Uterus (tissue), 4 donors: ENCODE results near the gene ASB3. TPM values are rescaled to one million over a fixed set of nuclear protein-coding genes. Genes with fewer than 3 reads are reported as not detected.

Experiments used
- DNase-seq, 2 donors: peaks; one replicate each; pipeline ENCODE4 v3.0.0-alpha.2; 2019 to 2020
- H3K27ac ChIP-seq, 2 donors: fragments of 200-600 bp; sonication (generic); 1 replicate in 1 of 2; 2 replicates in 1 of 2; pipeline ENCODE4 v1.5.1; 2016 to 2018
- H3K27me3 ChIP-seq, 2 donors: fragments of 200-600 bp; sonication (generic); one replicate each; pipeline ENCODE4 v1.5.1; 2018 to 2019; ENCODE audit warnings: control low read depth in 1 of 2
- H3K36me3 ChIP-seq, 2 donors: fragments of 200-600 bp; sonication (generic); one replicate each; pipeline ENCODE4 v1.5.1; 2019; ENCODE audit warnings: control low read depth in 1 of 2
- H3K4me1 ChIP-seq, 2 donors: fragments of 200-600 bp; sonication (generic); one replicate each; pipeline ENCODE4 v1.5.1; 2018 to 2019; ENCODE audit warnings: control low read depth in 1 of 2
- H3K4me3 ChIP-seq, 2 donors: fragments of 200-600 bp; sonication (generic); 1 replicate in 1 of 2; 2 replicates in 1 of 2; pipeline ENCODE4 v1.5.1; 2018 to 2019; ENCODE audit warnings: mild to moderate bottlenecking in 1 of 2
- H3K9me3 ChIP-seq, 2 donors: fragments of 200-600 bp; sonication (generic); one replicate each; pipeline ENCODE4 v1.5.1; 2019; ENCODE audit warnings: control low read depth in 1 of 2
- POLR2A ChIP-seq, 2 donors: fragments of 450-650 bp; IDR thresholded peaks; one replicate each; pipeline ENCODE4 v1.6.1; 2016; ENCODE audit warnings: antibody characterized with exemption in 2 of 2, mild to moderate bottlenecking in 1 of 2, moderate library complexity in 1 of 2
- intact Hi-C: fragments of 100-400 bp; cut with DNase I; formaldehyde crosslinking; loops from one replicate; pipeline ENCODE4 v1.15.1; 2023; ENCODE audit warnings: low total_unique reads
- total RNA-seq, 4 donors: library from RNA; depleted of rRNA in 3 of 4; stranded (reverse); fragments of >200 nt in 3 of 4; gene quantifications; one replicate each; pipeline versions ENCODE4 v1.1.0 to v1.2.4, GENCODE V29; 2014 to 2023
- TF ChIP-seq, protein P1 (sequence below), 4 experiments: fragments of 200-600 bp in 2 of 4; fragments of 450-650 bp in 2 of 4; sonication (generic) in 2 of 4; IDR thresholded peaks; one replicate each; pipeline ENCODE4 v1.5.1; 2016 to 2019; ENCODE audit warnings: antibody characterized with exemption in 4 of 4, mild to moderate bottlenecking in 2 of 4, moderate library complexity in 1 of 4
- donor health status: DM: yes; HTN: yes; CAD: no.

ASB3 gene
- total RNA-seq, 4 donors from 2014 or later: 5.4 to 68.8 (median 16.8) TPM

- Histone ChIP-seq H3K27ac (no peak overlapping the region), H3K4me3 (no peak overlapping the region), H3K36me3 (no peaks in the 10 kb centered on the region), H3K27me3 (no peaks in the 10 kb centered on the region), H3K9me3 (no peaks in the 10 kb centered on the region), H3K4me1 (no peaks in the 10 kb centered on the region)
- intact Hi-C loops: no loop called here
- DNase-seq: no peak
- no peak for TF ChIP-seq POLR2A (IDR thresholded peaks at IDR 0.05)
- TF ChIP-seq, protein P1, sequence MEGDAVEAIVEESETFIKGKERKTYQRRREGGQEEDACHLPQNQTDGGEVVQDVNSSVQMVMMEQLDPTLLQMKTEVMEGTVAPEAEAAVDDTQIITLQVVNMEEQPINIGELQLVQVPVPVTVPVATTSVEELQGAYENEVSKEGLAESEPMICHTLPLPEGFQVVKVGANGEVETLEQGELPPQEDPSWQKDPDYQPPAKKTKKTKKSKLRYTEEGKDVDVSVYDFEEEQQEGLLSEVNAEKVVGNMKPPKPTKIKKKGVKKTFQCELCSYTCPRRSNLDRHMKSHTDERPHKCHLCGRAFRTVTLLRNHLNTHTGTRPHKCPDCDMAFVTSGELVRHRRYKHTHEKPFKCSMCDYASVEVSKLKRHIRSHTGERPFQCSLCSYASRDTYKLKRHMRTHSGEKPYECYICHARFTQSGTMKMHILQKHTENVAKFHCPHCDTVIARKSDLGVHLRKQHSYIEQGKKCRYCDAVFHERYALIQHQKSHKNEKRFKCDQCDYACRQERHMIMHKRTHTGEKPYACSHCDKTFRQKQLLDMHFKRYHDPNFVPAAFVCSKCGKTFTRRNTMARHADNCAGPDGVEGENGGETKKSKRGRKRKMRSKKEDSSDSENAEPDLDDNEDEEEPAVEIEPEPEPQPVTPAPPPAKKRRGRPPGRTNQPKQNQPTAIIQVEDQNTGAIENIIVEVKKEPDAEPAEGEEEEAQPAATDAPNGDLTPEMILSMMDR (IDR thresholded peaks at IDR 0.05): no peak
Observed at GRCh38 chr2:53629001-53629400, 157.8 kb downstream of the ASB3 start.

DNA sequence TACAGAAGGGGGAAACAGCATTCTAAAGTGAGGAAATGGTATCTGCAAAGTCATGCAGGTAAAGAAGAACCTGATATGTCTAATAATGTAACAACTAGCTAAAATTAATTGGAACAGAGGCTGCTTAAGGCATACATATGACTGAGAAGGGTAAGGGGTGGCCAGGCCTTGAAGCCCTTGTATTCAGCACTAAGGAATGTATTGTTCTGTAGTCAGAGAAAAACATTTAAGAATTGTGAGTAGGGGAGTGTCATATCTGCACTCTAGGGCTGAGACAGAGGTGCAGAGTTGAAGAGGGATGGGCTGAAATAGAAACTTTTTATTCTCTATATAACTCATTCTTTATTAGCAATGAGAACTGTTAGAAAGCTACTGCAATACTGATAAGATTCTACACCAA lies 164.6 kb downstream of the ASB3 start:
- no peaks in the 10 kb centered on the region for H3K9me3 ChIP-seq

GRCh38 chr2:53620981-53621380 lies 165.8 kb downstream of the ASB3 start:
- Histone ChIP-seq H3K27ac (no peak overlapping the region), H3K4me1 (no peaks in the 10 kb centered on the region), H3K36me3 (no peaks in the 10 kb centered on the region), H3K4me3 (no peak overlapping the region), H3K9me3 (no peaks in the 10 kb centered on the region), H3K27me3 (peaks cover 0 to 7% of the 10 kb centered on the region in 2 donors)
- DNase-seq: no peak
- TF ChIP-seq POLR2A (IDR thresholded peaks at IDR 0.05): no peak
- TF ChIP-seq, protein P1 (IDR thresholded peaks at IDR 0.05): no peak
- intact Hi-C loops: no loop called here

More for the DNA sequence above, 164.6 kb downstream of the ASB3 start:
- no peak overlapping the region for H3K27ac ChIP-seq
- H3K4me1 ChIP-seq: no peaks in the 10 kb centered on the region
- peaks cover 0 to 7% of the 10 kb centered on the region in 2 donors for H3K27me3 ChIP-seq
- intact Hi-C loops: no loop called here
- no peak for TF ChIP-seq POLR2A (IDR thresholded peaks at IDR 0.05)
- TF ChIP-seq, protein P1 (IDR thresholded peaks at IDR 0.05): no peak
- no peak overlapping the region for H3K4me3 ChIP-seq
- no peak for DNase-seq
- H3K36me3 ChIP-seq: no peaks in the 10 kb centered on the region

Other genes starting within 250 kb of the ASB3 start
- gene CHAC2, start 19.1 kb downstream of the ASB3 start, total RNA-seq: 1 to 10 TPM in 3 of 4 donors, under 1 TPM in 1; 0.51 to 5.3 (median 2.9) TPM
- gene ERLEC1, start 91 bp upstream of the ASB3 start, total RNA-seq: 100 to 1,000 TPM in 2 of 4 donors, 10 to 100 TPM in 2; 30.2 to 125 (median 74.6) TPM
- gene GPR75, start 73.0 kb upstream of the ASB3 start, total RNA-seq: 1 to 10 TPM in 2 of 4 donors, under 1 TPM in 1, not detected in 1; 0.29 to 6.3 (median 2.1) TPM
- 10 to 100 TPM; 20.0 to 94.5 (median 78.8) TPM for gene PSME4, start 184.0 kb upstream of the ASB3 start, total RNA-seq